AG20443 (cell line): Measurements from ENCODE around the gene PIGQ.

Source experiments
- DNase-seq: peaks from one replicate; pipeline ENCODE4 v3.0.0; 2012; ENCODE audit warnings: low spot score, mixed read lengths

Gene PIGQ

GRCh38 chr16:628321-629061 lies 58.7 kb downstream of the PIGQ start:
- DNase-seq = no peak

GRCh38 chr16:629185-629832 lies 59.5 kb downstream of the PIGQ start:
- DNase-seq = no peak

- DNase-seq = no peak
Observed at GRCh38 chr16:629833-630248, 60.1 kb downstream of the PIGQ start.

GRCh38 chr16:630249-630814 lies 60.6 kb downstream of the PIGQ start:
- DNase-seq = no peak

GRCh38 chr16:630815-631405 lies 61.1 kb downstream of the PIGQ start, which contains the start of gene WFIKKN1:
TSS of gene WFIKKN1 (plus strand) at chr16:630985. CDS start at chr16:631254, 269 bp downstream.
- no peak for DNase-seq

- DNase-seq = no peak
Observed at GRCh38 chr16:631808-632358, 62.1 kb downstream of the PIGQ start.

- no peak for DNase-seq
Observed at GRCh38 chr16:632486-633335, 62.9 kb downstream of the PIGQ start.

GRCh38 chr16:633336-634050 lies 63.7 kb downstream of the PIGQ start:
- no peak for DNase-seq
